GM23248 (cell line): ENCODE data around the gene ZNF584. TPM values are rescaled to one million over a fixed set of nuclear protein-coding genes. Genes with fewer than 3 reads are reported as not detected.

Experiments used
- DNase-seq: peaks from one replicate; pipeline ENCODE4 v3.0.0-alpha.2; 2015
- H2AFZ ChIP-seq: fragments of 200-600 bp; sonication (generic); 2 replicates; pipeline ENCODE4 v1.6.1; 2016; ENCODE audit warnings: antibody characterized with exemption
- H3F3A ChIP-seq: fragments of 200-600 bp; sonication (generic); 2 replicates; pipeline ENCODE4 v1.6.1; 2016; ENCODE audit warnings: mild to moderate bottlenecking, antibody characterized with exemption, mixed run types; ENCODE audit not compliant: insufficient read depth
- H3K27ac ChIP-seq: fragments of 200-600 bp; sonication (generic); 2 replicates; pipeline ENCODE4 v1.5.1; 2016; ENCODE audit warnings: mild to moderate bottlenecking
- H3K27me3 ChIP-seq: fragments of 200-600 bp; sonication (generic); replicated peaks from 2 replicates; pipeline ENCODE4 v1.6.1; 2016; ENCODE audit warnings: mild to moderate bottlenecking; ENCODE audit not compliant: insufficient read depth
- H3K36me3 ChIP-seq: fragments of 200-600 bp; sonication (generic); 2 replicates; pipeline ENCODE4 v1.6.1; 2016; ENCODE audit warnings: low read depth, mild to moderate bottlenecking
- H3K4me1 ChIP-seq: fragments of 200-600 bp; sonication (generic); 2 replicates; pipeline ENCODE4 v1.6.1; 2016; ENCODE audit warnings: mild to moderate bottlenecking; ENCODE audit not compliant: insufficient read depth
- H3K4me2 ChIP-seq: fragments of 200-600 bp; sonication (generic); one replicate; pipeline ENCODE4 v1.6.1; 2016; ENCODE audit warnings: mild to moderate bottlenecking; ENCODE audit not compliant: unreplicated experiment
- H3K4me3 ChIP-seq: fragments of 200-600 bp; sonication (generic); 2 replicates; pipeline ENCODE4 v1.5.1; 2016; ENCODE audit warnings: mild to moderate bottlenecking
- H3K79me2 ChIP-seq: fragments of 200-600 bp; sonication (generic); 2 replicates; pipeline ENCODE4 v1.6.1; 2016; ENCODE audit warnings: mild to moderate bottlenecking; ENCODE audit not compliant: insufficient read depth
- H3K9ac ChIP-seq: fragments of 200-600 bp; sonication (generic); 2 replicates; pipeline ENCODE4 v1.6.1; 2016; ENCODE audit warnings: mild to moderate bottlenecking
- H3K9me2 ChIP-seq: fragments of 200-600 bp; sonication (generic); 2 replicates; pipeline ENCODE4 v1.6.1; 2016; ENCODE audit warnings: mixed run types, mild to moderate bottlenecking, moderate library complexity; ENCODE audit not compliant: insufficient read depth
- H3K9me3 ChIP-seq: fragments of 200-600 bp; sonication (generic); one replicate; pipeline ENCODE4 v1.6.1; 2017; ENCODE audit warnings: low read depth
- H4K20me1 ChIP-seq: fragments of 200-600 bp; sonication (generic); 2 replicates; pipeline ENCODE4 v1.6.0; 2016; ENCODE audit not compliant: insufficient read depth
- EZH2 ChIP-seq: fragments of 200-600 bp; sonication (generic); IDR thresholded peaks from 2 replicates; pipeline ENCODE4 v1.6.1; 2018; ENCODE audit warnings: antibody characterized with exemption, mild to moderate bottlenecking; ENCODE audit not compliant: insufficient read depth, poor library complexity, severe bottlenecking
- EZH2phosphoT487 ChIP-seq: fragments of 200-600 bp; sonication (generic); IDR thresholded peaks from 2 replicates; pipeline ENCODE4 v1.6.1; 2018; ENCODE audit warnings: antibody characterized with exemption, moderate library complexity, mild to moderate bottlenecking, low read depth; ENCODE audit not compliant: insufficient read depth
- WGBS, 2 experiments: methylation state at CpG; one replicate each; pipeline ENCODE4 v1.1.6; 2015 to 2017; ENCODE audit warnings: low lambda C conversion rate in 2 of 2, low coverage in 1 of 2; ENCODE audit errors: missing lambda C conversion rate in 2 of 2; 5-methylcytosine and 5-hydroxymethylcytosine counted together
- in situ Hi-C: fragments of 300-500 bp; cut with MboI; formaldehyde crosslinking; loops from 2 replicates; pipeline ENCODE4 v1.15.0; 2020
- polyA plus RNA-seq: library from polyadenylated mRNA; unstranded; fragments of >200 nt; fragmentation: Nextera tagmentation; extraction: Ambion mirVana; gene quantifications from 2 replicates; pipeline ENCODE4 v1.2.1, GENCODE V29; 2016
- total RNA-seq: library from RNA; depleted of rRNA; stranded (reverse); fragments of >200 nt; shearing (Covaris generic); gene quantifications from 2 replicates; pipeline ENCODE4 v1.2.3, GENCODE V29; 2014

ZNF584 gene
- total and polyA plus RNA-seq, 2 experiments from 2014 or later: 12.7 to 14.6 TPM

DNA sequence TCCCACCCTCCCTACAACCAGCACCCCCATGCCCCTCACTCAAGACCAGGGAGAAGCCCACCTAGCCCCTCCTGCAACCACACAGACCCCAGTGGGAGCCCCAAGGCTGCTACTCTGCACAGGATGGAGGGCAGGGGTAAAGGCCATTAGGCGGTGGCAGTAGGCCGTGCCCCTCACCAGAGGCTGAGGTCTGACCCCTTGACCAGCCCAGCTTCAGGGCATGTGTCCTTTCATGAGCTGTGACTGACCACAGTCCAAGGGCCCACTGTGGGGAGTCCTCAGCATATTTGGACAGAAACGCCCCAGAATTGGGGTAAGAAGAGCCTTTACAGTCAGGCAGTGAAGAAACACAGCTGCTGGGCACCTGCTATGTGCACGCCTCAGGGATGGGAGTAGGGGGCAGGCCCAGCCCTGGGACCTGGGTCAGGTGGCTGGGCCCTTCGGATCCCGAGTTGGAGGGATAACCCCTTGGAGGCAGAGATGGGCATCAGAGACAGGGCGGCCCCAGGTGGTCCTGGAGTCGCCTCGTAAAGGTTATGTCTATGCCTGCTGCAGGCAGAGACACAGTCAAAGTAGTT, 23.0 kb upstream of the ZNF584 start:
- no peak for TF ChIP-seq EZH2phosphoT487
- TF ChIP-seq EZH2: no peak
- no peaks in the 10 kb centered on the region for H3K9me3 ChIP-seq
- peak overlapping the region; percentile 92 for H3K4me3 ChIP-seq
- H3K9me2 ChIP-seq: no peaks in the 10 kb centered on the region
- no peaks in the 10 kb centered on the region for H3K27me3 ChIP-seq
- H3K9ac ChIP-seq: peak overlapping the region; percentile 98
- no peak overlapping the region for H2AFZ ChIP-seq
- peaks cover 61% of the 10 kb centered on the region for H3K79me2 ChIP-seq
- no peak for DNase-seq
- H3F3A ChIP-seq: no peaks in the 10 kb centered on the region
- H3K4me1 ChIP-seq: peaks cover 21% of the 10 kb centered on the region
- H3K36me3 ChIP-seq: peaks cover 11% of the 10 kb centered on the region
- 81 to 84% methylated on average over 9 of the region's 9 CpGs for WGBS, 2 experiments
- H4K20me1 ChIP-seq: no peaks in the 10 kb centered on the region; the same call in 1 of the 2 replicates
- in situ Hi-C loops: no loop called here
- peak overlapping the region; percentile 98 for H3K27ac ChIP-seq
- H3K4me2 ChIP-seq: peak overlapping the region; percentile 89

DNA sequence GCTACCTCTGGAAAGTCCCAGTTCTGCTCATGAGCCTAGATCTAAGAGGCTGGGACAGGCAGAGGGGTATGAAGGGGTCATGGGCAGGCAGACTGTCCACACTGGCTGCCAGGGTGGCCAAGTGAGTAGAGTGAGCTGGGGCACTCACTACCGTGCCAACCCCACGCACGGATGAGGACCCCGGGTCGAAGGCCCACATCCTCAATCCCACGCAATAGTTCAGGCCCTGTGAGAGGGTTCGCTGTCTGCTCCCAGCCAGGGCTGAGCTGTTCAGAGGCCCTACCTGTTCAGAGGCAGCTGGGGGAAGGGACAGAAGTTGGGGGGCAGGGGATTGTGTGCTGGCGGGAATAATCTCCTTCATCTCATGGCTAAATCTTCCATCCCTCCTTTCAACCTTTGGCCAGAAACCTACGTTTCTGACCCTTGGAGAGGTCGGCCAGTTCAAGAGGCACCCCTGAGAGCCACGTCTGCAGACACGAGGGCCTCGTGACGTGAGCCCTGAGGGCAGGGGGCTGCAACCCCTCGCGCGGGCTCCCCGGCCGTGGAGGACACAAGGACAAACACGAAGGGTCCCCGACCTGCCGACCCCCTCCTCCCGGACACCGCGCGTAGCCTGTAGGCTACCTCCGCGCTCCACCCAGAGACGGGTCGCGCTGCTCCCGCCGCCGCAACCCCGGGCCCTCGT, 22.4 kb upstream of the ZNF584 start:
- H3K4me2 ChIP-seq: peak overlapping the region; percentile 89
- peaks cover 21% of the 10 kb centered on the region for H3K4me1 ChIP-seq
- peak overlapping the region; percentile 92 for H3K4me3 ChIP-seq
- H3K9me2 ChIP-seq: no peaks in the 10 kb centered on the region
- peak; percentile 43 for DNase-seq
- peak overlapping the region; percentile 98 for H3K27ac ChIP-seq
- peak overlapping the region; percentile 77 for H2AFZ ChIP-seq
- peak overlapping the region; percentile 98 for H3K9ac ChIP-seq
- H3K79me2 ChIP-seq: peaks cover 68% of the 10 kb centered on the region
- in situ Hi-C loops: no loop called here
- no peak for TF ChIP-seq EZH2phosphoT487
- H3K9me3 ChIP-seq: no peaks in the 10 kb centered on the region
- WGBS, 2 experiments: 5 to 7% methylated on average over 36 of the region's 36 CpGs
- peaks cover 17% of the 10 kb centered on the region for H3K36me3 ChIP-seq
- H3K27me3 ChIP-seq: no peaks in the 10 kb centered on the region
- H4K20me1 ChIP-seq: peaks cover 5% of the 10 kb centered on the region; the same call in 1 of the 2 replicates
- peaks cover 6% of the 10 kb centered on the region; the same call in 1 of the 2 replicates for H3F3A ChIP-seq

DNA sequence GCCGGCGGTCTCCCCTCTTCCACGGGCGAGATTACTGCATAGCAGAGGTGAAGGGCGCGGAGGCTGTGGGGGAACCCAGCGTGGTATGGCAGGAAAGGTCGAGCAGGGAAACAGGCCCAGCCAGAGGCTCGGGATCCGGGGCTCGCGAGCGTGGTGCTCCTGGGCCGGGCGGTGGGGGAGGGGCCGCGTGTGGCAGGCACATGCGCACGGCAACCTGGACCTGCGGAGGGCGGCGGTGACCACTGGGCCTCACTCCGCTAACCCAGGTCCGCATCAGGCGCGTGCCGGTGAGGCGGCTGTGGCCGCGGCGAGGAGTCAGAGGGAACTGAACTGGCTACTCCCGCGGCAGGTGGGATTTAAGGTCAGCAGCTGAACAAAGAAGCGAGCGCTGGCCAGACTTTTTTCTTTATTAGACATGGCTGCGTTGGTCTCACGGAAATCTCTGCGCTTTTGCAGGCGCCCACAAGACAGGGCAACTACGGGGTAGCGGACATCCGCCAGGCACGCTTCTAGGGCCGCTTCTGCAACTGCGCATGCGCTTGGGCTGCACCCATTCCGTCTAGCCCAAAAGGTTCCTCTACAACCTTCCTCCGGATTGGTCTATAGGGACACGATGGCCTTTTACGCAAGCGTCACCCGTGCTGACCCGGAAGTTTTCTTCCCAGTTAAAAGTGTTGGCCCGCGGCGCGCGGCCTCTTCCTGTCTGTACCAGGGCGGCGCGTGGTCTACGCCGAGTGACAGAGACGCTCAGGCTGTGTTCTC, 21.7 kb upstream of the ZNF584 start, which contains the start of gene RPS5:
Gene RPS5, plus strand, starts transcription at position 694 of the 762 bp plus-strand sequence. CDS start 869 bp downstream, outside the sequence.
- Histone ChIP-seq H3K9me3 (no peaks in the 10 kb centered on the region), H4K20me1 (peaks cover 6% of the 10 kb centered on the region; the same call in 1 of the 2 replicates), H3K4me2 (peak within 1 kb of the TSS; percentile 92), H3K4me1 (peaks cover 21% of the 10 kb centered on the region), H3K9me2 (no peaks in the 10 kb centered on the region), H3K79me2 (peaks cover 69% of the 10 kb centered on the region), H3K9ac (peak within 1 kb of the TSS; percentile 98), H3K36me3 (peaks cover 18% of the 10 kb centered on the region), H3F3A (peaks cover 10% of the 10 kb centered on the region), H3K27me3 (no peaks in the 10 kb centered on the region), H3K4me3 (peak within 1 kb of the TSS; percentile 92), H2AFZ (peak within 1 kb of the TSS; percentile 77), H3K27ac (peak within 1 kb of the TSS; percentile 98)
- TF ChIP-seq EZH2 (no peak), EZH2phosphoT487 (no peak)
- 0 to 1% methylated on average over 59 to 61 of the region's 64 CpGs for WGBS, 2 experiments
- DNase-seq: peak; percentile 100
- in situ Hi-C loops: no loop called here
